Neural progenitor cell (in vitro differentiated cells): ENCODE results near the gene ROM1.

Experiments used
- CTCF ChIP-seq: fragments of 200-600 bp; sonication (generic); IDR thresholded peaks from 2 replicates; pipeline ENCODE4 v1.5.1; 2017; ENCODE audit warnings: antibody characterized with exemption, mild to moderate bottlenecking
- EZH2 ChIP-seq: fragments of 200-600 bp; sonication (generic); IDR thresholded peaks from 2 replicates; pipeline ENCODE4 v1.6.1; 2017; ENCODE audit warnings: antibody characterized with exemption, mild to moderate bottlenecking, moderate library complexity

GRCh38 chr11:62611705-62612365 is 1.2 kb upstream of the ROM1 start:
- TF ChIP-seq CTCF, result no peak
- no peak for TF ChIP-seq EZH2
